ENCODE results near the gene ACVR1C. TPM values are rescaled to one million over a fixed set of nuclear protein-coding genes. Genes with fewer than 3 reads are reported as not detected.

The ACVR1C gene
- total RNA-seq, 1 experiment from 2014 or later = 0.40 TPM

DNA sequence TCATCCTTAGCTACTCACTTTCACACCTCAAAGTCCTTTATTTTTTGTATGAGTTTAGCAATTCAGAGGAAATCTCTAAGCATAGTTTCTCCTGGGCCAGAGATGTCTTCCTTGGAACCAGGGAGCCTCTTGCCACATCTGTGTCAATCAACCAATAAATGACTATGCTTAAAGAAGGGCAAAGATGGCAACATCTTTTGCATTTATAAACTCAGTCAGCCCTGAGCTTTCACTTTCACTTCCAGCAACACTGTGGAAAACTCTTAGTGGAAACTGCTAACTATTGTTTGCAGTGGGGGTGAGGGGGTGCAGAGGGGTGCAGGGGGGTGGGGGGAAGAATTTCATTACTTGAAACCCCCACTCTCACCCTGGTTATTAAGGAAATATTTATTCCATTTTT, 3.4 kb downstream of the ACVR1C start:
- no peaks in the 10 kb centered on the region for H3K9me3 ChIP-seq (ENCODE audit: low read length)
- no peaks in the 10 kb centered on the region for H3K9me2 ChIP-seq (replicated peaks; ENCODE audit: low read length)
- peaks cover 9% of the 10 kb centered on the region; the same call in 1 of the 2 replicates for H3K4me1 ChIP-seq (ENCODE audit: insufficient read depth, low read length)
- H3K27ac ChIP-seq (ENCODE audit: low read length) = no peak overlapping the region
- ChIA-PET POLR2A (ENCODE audit: unreplicated experiment) (interaction anchor here (0.6 kb wide), 1 partner anchor 1178 kb away, joined by 4 read pairs; no protein-coding TSS in a partner anchor), CTCF (no interaction called here)
- no peak overlapping the region for H2AFZ ChIP-seq (ENCODE audit: low read length)
- no TSS peak for BruUV-seq (replicated peaks)
- no peaks in the 10 kb centered on the region for H3F3A ChIP-seq (ENCODE audit: low read length, unreplicated experiment)
- H3K4me2 ChIP-seq (ENCODE audit: low read length) = no peak overlapping the region
- ATAC-seq (no peak), DNase-seq (no peak)
- TF ChIP-seq, protein P1, sequence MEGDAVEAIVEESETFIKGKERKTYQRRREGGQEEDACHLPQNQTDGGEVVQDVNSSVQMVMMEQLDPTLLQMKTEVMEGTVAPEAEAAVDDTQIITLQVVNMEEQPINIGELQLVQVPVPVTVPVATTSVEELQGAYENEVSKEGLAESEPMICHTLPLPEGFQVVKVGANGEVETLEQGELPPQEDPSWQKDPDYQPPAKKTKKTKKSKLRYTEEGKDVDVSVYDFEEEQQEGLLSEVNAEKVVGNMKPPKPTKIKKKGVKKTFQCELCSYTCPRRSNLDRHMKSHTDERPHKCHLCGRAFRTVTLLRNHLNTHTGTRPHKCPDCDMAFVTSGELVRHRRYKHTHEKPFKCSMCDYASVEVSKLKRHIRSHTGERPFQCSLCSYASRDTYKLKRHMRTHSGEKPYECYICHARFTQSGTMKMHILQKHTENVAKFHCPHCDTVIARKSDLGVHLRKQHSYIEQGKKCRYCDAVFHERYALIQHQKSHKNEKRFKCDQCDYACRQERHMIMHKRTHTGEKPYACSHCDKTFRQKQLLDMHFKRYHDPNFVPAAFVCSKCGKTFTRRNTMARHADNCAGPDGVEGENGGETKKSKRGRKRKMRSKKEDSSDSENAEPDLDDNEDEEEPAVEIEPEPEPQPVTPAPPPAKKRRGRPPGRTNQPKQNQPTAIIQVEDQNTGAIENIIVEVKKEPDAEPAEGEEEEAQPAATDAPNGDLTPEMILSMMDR (conservative IDR thresholded peaks at IDR 0.05; ENCODE audit: low read depth, low read length) = no peak
- TF ChIP-seq EZH2 (IDR thresholded peaks at IDR 0.05; ENCODE audit: low read length, unreplicated experiment) (no peak), EZH2phosphoT487 (IDR thresholded peaks at IDR 0.05; ENCODE audit: borderline replicate concordance, low read length) (no peak)
- peaks cover 28% of the 10 kb centered on the region for H3K27me3 ChIP-seq (ENCODE audit: low read length)
- no peak overlapping the region for H3K4me3 ChIP-seq (ENCODE audit: low read length)
- intact Hi-C loops (cut with micrococcal nuclease) = loop anchor here (5.0 to 10.0 kb wide), 3 partner anchors 110 to 387 kb away; no protein-coding TSS in a partner anchor
- H3K36me3 ChIP-seq (ENCODE audit: low read depth, low read length) = no peaks in the 10 kb centered on the region
- H3K79me2 ChIP-seq (ENCODE audit: low read length) = no peaks in the 10 kb centered on the region
- no peak overlapping the region for H3K9ac ChIP-seq (ENCODE audit: low read length)
- H4K20me1 ChIP-seq (ENCODE audit: low read length) = no peaks in the 10 kb centered on the region

DNA sequence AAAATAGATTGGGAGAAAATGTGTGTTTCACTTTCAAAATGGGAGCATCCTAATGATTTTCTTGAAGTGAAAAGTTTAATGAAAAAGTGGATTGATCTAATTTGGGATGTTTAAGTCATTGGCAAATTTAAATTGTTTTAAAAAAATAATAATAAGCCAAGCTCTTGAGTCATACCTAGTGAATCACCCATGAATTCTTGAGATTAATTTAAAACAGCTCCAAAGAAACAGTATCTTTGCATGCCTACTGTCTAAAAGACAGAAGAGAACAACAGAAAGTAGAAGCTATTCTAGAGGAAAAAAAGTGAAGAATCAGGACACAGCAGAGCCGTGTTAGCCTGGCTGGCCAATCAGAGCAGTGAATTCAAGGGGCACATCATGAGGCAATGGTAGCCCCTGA, 7.7 kb downstream of the ACVR1C start:
- no peaks in the 10 kb centered on the region for H3K36me3 ChIP-seq (ENCODE audit: low read depth, low read length)
- no peaks in the 10 kb centered on the region for H3K9me2 ChIP-seq (replicated peaks; ENCODE audit: low read length)
- no peak overlapping the region for H3K9ac ChIP-seq (ENCODE audit: low read length)
- no peak overlapping the region for H3K27ac ChIP-seq (ENCODE audit: low read length)
- DNase-seq (no peak), ATAC-seq (no peak)
- H3K79me2 ChIP-seq (ENCODE audit: low read length) = no peaks in the 10 kb centered on the region
- no peaks in the 10 kb centered on the region for H3K9me3 ChIP-seq (ENCODE audit: low read length)
- intact Hi-C loops (cut with micrococcal nuclease) = loop anchor here (10.0 kb wide), 1 partner anchor 114 kb away; no protein-coding TSS in a partner anchor
- H2AFZ ChIP-seq (ENCODE audit: low read length) = no peak overlapping the region
- H3F3A ChIP-seq (ENCODE audit: low read length, unreplicated experiment) = no peaks in the 10 kb centered on the region
- H4K20me1 ChIP-seq (ENCODE audit: low read length) = no peaks in the 10 kb centered on the region
- ChIA-PET POLR2A (ENCODE audit: unreplicated experiment) (interaction anchor here (0.5 kb wide), 1 partner anchor 62 kb away, joined by 3 read pairs; no protein-coding TSS in a partner anchor), CTCF (no interaction called here)
- no peaks in the 10 kb centered on the region for H3K4me1 ChIP-seq (ENCODE audit: insufficient read depth, low read length)
- H3K4me3 ChIP-seq (ENCODE audit: low read length) = no peak overlapping the region
- peaks cover 25% of the 10 kb centered on the region for H3K27me3 ChIP-seq (ENCODE audit: low read length)
- BruUV-seq (replicated peaks) = no TSS peak
- TF ChIP-seq EZH2phosphoT487 (IDR thresholded peaks at IDR 0.05; ENCODE audit: borderline replicate concordance, low read length) = no peak
- TF ChIP-seq, protein P1 (conservative IDR thresholded peaks at IDR 0.05; ENCODE audit: low read depth, low read length) = no peak
- TF ChIP-seq EZH2 (IDR thresholded peaks at IDR 0.05; ENCODE audit: low read length, unreplicated experiment) = no peak
- H3K4me2 ChIP-seq (ENCODE audit: low read length) = no peak overlapping the region

DNA sequence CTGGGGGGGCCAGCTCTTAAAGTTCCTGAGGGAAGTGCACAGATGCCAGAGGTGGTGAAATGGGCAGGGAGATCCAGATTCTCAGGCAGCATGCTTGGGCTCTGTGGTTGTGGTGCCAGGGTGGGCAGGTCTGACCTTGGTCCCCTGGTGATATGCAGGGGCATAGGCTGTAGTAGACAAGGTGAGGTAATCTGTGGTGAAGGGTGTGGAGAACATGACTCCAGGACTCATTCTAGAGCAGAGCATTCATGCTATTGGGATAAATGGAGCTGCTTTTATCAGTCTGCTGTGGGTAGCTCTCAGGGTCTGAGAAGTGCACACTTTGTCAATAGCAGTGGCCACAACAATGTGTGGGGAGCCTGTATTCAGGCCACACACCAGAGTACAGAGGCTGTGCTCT, 16.9 kb downstream of the ACVR1C start:
- Histone ChIP-seq H3K9me3 (ENCODE audit: low read length) (no peaks in the 10 kb centered on the region), H3K4me3 (ENCODE audit: low read length) (no peak overlapping the region), H4K20me1 (ENCODE audit: low read length) (no peaks in the 10 kb centered on the region), H3K4me1 (ENCODE audit: insufficient read depth, low read length) (no peaks in the 10 kb centered on the region), H3K9me2 (replicated peaks; ENCODE audit: low read length) (no peaks in the 10 kb centered on the region), H3K36me3 (ENCODE audit: low read depth, low read length) (no peaks in the 10 kb centered on the region), H3K79me2 (ENCODE audit: low read length) (no peaks in the 10 kb centered on the region), H3K27ac (ENCODE audit: low read length) (no peak overlapping the region), H3K4me2 (ENCODE audit: low read length) (no peak overlapping the region), H3K9ac (ENCODE audit: low read length) (no peak overlapping the region), H3K27me3 (ENCODE audit: low read length) (peaks cover 21% of the 10 kb centered on the region; the same call in 1 of the 2 replicates), H3F3A (ENCODE audit: low read length, unreplicated experiment) (no peaks in the 10 kb centered on the region), H2AFZ (ENCODE audit: low read length) (no peak overlapping the region)
- ATAC-seq (no peak), DNase-seq (no peak)
- intact Hi-C loops (cut with micrococcal nuclease) = no loop called here
- POLR2A ChIA-PET (ENCODE audit: unreplicated experiment) = no interaction called here
- BruUV-seq (replicated peaks) = no TSS peak
- CTCF ChIA-PET = no interaction called here
- TF ChIP-seq, protein P1 (conservative IDR thresholded peaks at IDR 0.05; ENCODE audit: low read depth, low read length) = no peak
- TF ChIP-seq EZH2phosphoT487 (IDR thresholded peaks at IDR 0.05; ENCODE audit: borderline replicate concordance, low read length) = no peak
- no peak for TF ChIP-seq EZH2 (IDR thresholded peaks at IDR 0.05; ENCODE audit: low read length, unreplicated experiment)
